ENCODE measurements around the gene ENPP3. TPM values are rescaled to one million over a fixed set of nuclear protein-coding genes. Genes with fewer than 3 reads are reported as not detected.

Gene ENPP3
- total and polyA plus RNA-seq, 2 of the 13 experiments (the other 11 are each of a cell fraction or from before 2014, with no cell fraction given) = 40.0 to 75.4 TPM

- peaks cover 61% of the 10 kb centered on the region for H3K4me1 ChIP-seq (ENCODE audit: insufficient read depth, low read length)
Observed at GRCh38 chr6:131754088-131754487, 117.0 kb downstream of the ENPP3 start.

GRCh38 chr6:131754715-131755567, 117.8 kb downstream of the ENPP3 start:
- FAIRE-seq (peak; percentile 77), ATAC-seq (peak; percentile 99), DNase-seq (ENCODE audit: low spot score) (peak; percentile 99)
- peak overlapping the region; percentile 70 for H3K27ac ChIP-seq (ENCODE audit: extremely low read length, insufficient read depth, low read length)
- ChIA-PET CTCF (ENCODE audit: low intra/inter-chr PET ratio, low total read pairs) (no interaction called here), POLR2A (interaction anchor here (0.7 to 4.0 kb wide), 13 partner anchors 8 to 142 kb away, joined by 3 to 38 read pairs (median 5); no protein-coding TSS in a partner anchor)
- H3K4me2 ChIP-seq (ENCODE audit: low read depth, low read length) = peak overlapping the region; percentile 66
- 3% methylated on average over 9 of the region's 9 CpGs for WGBS (ENCODE audit: low lambda C conversion rate)
- H3K9ac ChIP-seq (ENCODE audit: insufficient read depth, low read depth, low read length) = peak overlapping the region; percentile 55
- H2AFZ ChIP-seq (ENCODE audit: low read length) = no peak overlapping the region
- H3K27me3 ChIP-seq (ENCODE audit: control insufficient read depth in 1 of 2, insufficient read depth in 2 of 2, low read length in 2 of 2) = no peaks in the 10 kb centered on the region
- intact Hi-C loops (cut with micrococcal nuclease; ENCODE audit: unreplicated experiment) (loop anchor here (1.0 to 2.0 kb wide), 3 partner anchors 8 to 52 kb away; no protein-coding TSS in a partner anchor), in situ Hi-C loops (cut with HindIII; ENCODE audit: extremely low pct_ligation_motif_present, low pct_unique_long_range_greater_than_20kb) (no loop called here)
- no peaks in the 10 kb centered on the region for H4K20me1 ChIP-seq (ENCODE audit: insufficient read depth, low read length)
- H3K79me2 ChIP-seq (ENCODE audit: insufficient read depth, low read length) = no peaks in the 10 kb centered on the region
- peak overlapping the region in 1 of 3 experiments; percentile 8; a peak in 2 of 6 replicates for H3K4me3 ChIP-seq (replicated peaks in 1 of 3; ENCODE audit: insufficient read depth in 1 of 3, low read depth in 2 of 3, low read length in 3 of 3)
- no peaks in the 10 kb centered on the region for H3K9me3 ChIP-seq (ENCODE audit: low read length)
- H3K36me3 ChIP-seq (replicated peaks in 1 of 2; ENCODE audit: control insufficient read depth in 1 of 2, insufficient read depth in 2 of 2, low read length in 2 of 2) = no peaks in the 10 kb centered on the region
- peaks cover 62% of the 10 kb centered on the region for H3K4me1 ChIP-seq (ENCODE audit: insufficient read depth, low read length)
- no TSS peak for BruUV-seq (replicated peaks)
- TF ChIP-seq ASH2L (IDR thresholded peaks at IDR 0.05; ENCODE audit: insufficient read length, low read depth, low read length) (peak; percentile 64), SP1 (IDR thresholded peaks at IDR 0.05) (no peak), SP1 (CRISPR knock-in tag; IDR thresholded peaks at IDR 0.05) (peak; percentile 21; the same call in 1 of the 2 replicates), BORCS8-MEF2B (CRISPR knock-in tag; IDR thresholded peaks at IDR 0.05) (no peak), SCMH1 (CRISPR knock-in tag; IDR thresholded peaks at IDR 0.05; ENCODE audit: borderline replicate concordance) (no peak), HNF4G (IDR thresholded peaks at IDR 0.05; ENCODE audit: borderline replicate concordance, low read depth, low read length) (0 out of 2 replicates have a peak, but pooled peaks have one; percentile 44), HNF4G (CRISPR knock-in tag; IDR thresholded peaks at IDR 0.05; ENCODE audit: borderline replicate concordance, low read depth) (peak; percentile 38; the same call in 1 of the 2 replicates), KLF11 (CRISPR knock-in tag; IDR thresholded peaks at IDR 0.05) (no peak), GABPA (IDR thresholded peaks at IDR 0.05; ENCODE audit: low read depth, low read length) (no peak), GABPA (CRISPR knock-in tag; IDR thresholded peaks at IDR 0.05; ENCODE audit: low read depth) (peak; percentile 79), PCBP2 (optimal IDR thresholded peaks at IDR 0.05; ENCODE audit: low read depth, low read length, poor library complexity, severe bottlenecking) (no peak), ZNF557 (CRISPR knock-in tag; IDR thresholded peaks at IDR 0.05) (no peak)

More at GRCh38 chr6:131754088-131754487, 117.0 kb downstream of the ENPP3 start:
- TF ChIP-seq JUNB (CRISPR knock-in tag; IDR thresholded peaks at IDR 0.05; ENCODE audit: borderline replicate concordance) (no peak), ZNF546 (CRISPR knock-in tag; conservative IDR thresholded peaks at IDR 0.05) (0 out of 2 replicates have a peak, but pooled peaks have one; percentile 6)
- intact Hi-C loops (cut with micrococcal nuclease; ENCODE audit: unreplicated experiment) = loop anchor here (1.0 to 2.0 kb wide), 2 partner anchors 15 to 53 kb away; no protein-coding TSS in a partner anchor
- no peaks in the 10 kb centered on the region for H3K79me2 ChIP-seq (ENCODE audit: insufficient read depth, low read length)
- FAIRE-seq (no peak), DNase-seq (ENCODE audit: low spot score) (no peak), ATAC-seq (no peak)
- no peak overlapping the region for H3K4me3 ChIP-seq (replicated peaks in 1 of 3; ENCODE audit: insufficient read depth in 1 of 3, low read depth in 2 of 3, low read length in 3 of 3)
- H3K27me3 ChIP-seq (ENCODE audit: control insufficient read depth in 1 of 2, insufficient read depth in 2 of 2, low read length in 2 of 2) = no peaks in the 10 kb centered on the region
- ChIA-PET POLR2A (interaction anchor here (2.0 to 4.0 kb wide), 2 partner anchors 9 to 12 kb away, joined by 8 to 38 read pairs; no protein-coding TSS in a partner anchor), CTCF (ENCODE audit: low intra/inter-chr PET ratio, low total read pairs) (no interaction called here)
- H4K20me1 ChIP-seq (ENCODE audit: insufficient read depth, low read length) = no peaks in the 10 kb centered on the region
- H2AFZ ChIP-seq (ENCODE audit: low read length) = no peak overlapping the region
- H3K27ac ChIP-seq (ENCODE audit: extremely low read length, insufficient read depth, low read length) = peak overlapping the region; percentile 70
- H3K9me3 ChIP-seq (ENCODE audit: low read length) = no peaks in the 10 kb centered on the region
- H3K4me2 ChIP-seq (ENCODE audit: low read depth, low read length) = peak overlapping the region; percentile 66
- 90% methylated on average over 1 of the region's 1 CpG for WGBS (ENCODE audit: low lambda C conversion rate)
- in situ Hi-C loops (cut with HindIII; ENCODE audit: extremely low pct_ligation_motif_present, low pct_unique_long_range_greater_than_20kb) = no loop called here
- BruUV-seq (replicated peaks) = no TSS peak
- H3K36me3 ChIP-seq (replicated peaks in 1 of 2; ENCODE audit: control insufficient read depth in 1 of 2, insufficient read depth in 2 of 2, low read length in 2 of 2) = no peaks in the 10 kb centered on the region
- H3K9ac ChIP-seq (ENCODE audit: insufficient read depth, low read depth, low read length) = peak overlapping the region; percentile 20; the same call in 1 of the 2 replicates
